K562 (cell line): ENCODE measurements around the gene SHF. TPM values are rescaled to one million over a fixed set of nuclear protein-coding genes. Genes with fewer than 3 reads are reported as not detected.

Source experiments
- CBFA2T2 ChIP-seq: fragments of 450-650 bp; conservative IDR thresholded peaks from 2 replicates; pipeline ENCODE4 v1.6.1; 2017; ENCODE audit warnings: mild to moderate bottlenecking
- FOXA3 ChIP-seq, 2 experiments: fragments of 450-650 bp in 1 of 2; sonication (generic) in 1 of 2; formaldehyde crosslinking; IDR thresholded peaks in 1 of 2; conservative IDR thresholded peaks in 1 of 2; 2 replicates each; pipeline versions ENCODE4 v1.4.0 to v1.8.0; 2020 to 2022; ENCODE audit warnings: mild to moderate bottlenecking in 2 of 2, missing genetic modification reagents in 1 of 2
- HES1 ChIP-seq: fragments of 450-650 bp; IDR thresholded peaks from 2 replicates; pipeline ENCODE4 v1.6.1; 2016; ENCODE audit warnings: low read depth, mild to moderate bottlenecking, moderate library complexity
- MYBL2 ChIP-seq, 2 experiments: fragments of 450-650 bp in 1 of 2; sonication (generic) in 1 of 2; formaldehyde crosslinking in 1 of 2; IDR thresholded peaks; 2 replicates each; pipeline versions ENCODE4 v1.6.1 to v1.8.1; 2017 to 2022; ENCODE audit warnings: borderline replicate concordance in 1 of 2, inconsistent platforms in 1 of 2, low read depth in 1 of 2, mild to moderate bottlenecking in 1 of 2, missing genetic modification reagents in 1 of 2, moderate library complexity in 1 of 2
- PHB2 ChIP-seq: fragments of 450-650 bp; IDR thresholded peaks from 2 replicates; pipeline ENCODE4 v1.6.1; 2017; ENCODE audit warnings: low read depth
- POLR2AphosphoS2 ChIP-seq: IDR thresholded peaks from 2 replicates; pipeline ENCODE4 v1.6.1; 2012; ENCODE audit warnings: low read length, improper control_type of control experiment
- SMARCA5 ChIP-seq: fragments of 450-650 bp; IDR thresholded peaks from 2 replicates; pipeline ENCODE4 v1.6.1; 2016
- TEAD4 ChIP-seq, 2 experiments: sonication (generic) in 1 of 2; formaldehyde crosslinking in 1 of 2; IDR thresholded peaks; 2 replicates each; pipeline versions ENCODE4 v1.6.1 to v1.8.0; 2012 to 2022; ENCODE audit warnings: borderline replicate concordance in 1 of 2, inconsistent platforms in 1 of 2, low read length in 1 of 2, mild to moderate bottlenecking in 1 of 2, missing genetic modification reagents in 1 of 2
- U2AF2 ChIP-seq: fragments of 200-400 bp; formaldehyde crosslinking; optimal IDR thresholded peaks from 2 replicates; pipeline ENCODE3; 2017; ENCODE audit warnings: low read depth, mild to moderate bottlenecking, low read length
- ZNF253 ChIP-seq: fragments of 250-450 bp; sonication (Bioruptor Pico); conservative IDR thresholded peaks from 2 replicates; pipeline ENCODE4 v1.6.1; 2021; ENCODE audit warnings: mild to moderate bottlenecking
- ZNF584 ChIP-seq: fragments of 200-800 bp; sonication (Bioruptor generic); IDR thresholded peaks from 2 replicates; pipeline ENCODE4 v1.6.1; 2016; ENCODE audit warnings: low read depth, mild to moderate bottlenecking, missing genetic modification characterization, missing compliant biosample characterization
- polyA plus RNA-seq, 8 experiments: library from polyadenylated mRNA; depleted of rRNA in 4 of 8; stranded (reverse) in 5 of 8; unstranded in 3 of 8; fragments of >200 nt; fragmentation: Nextera tagmentation in 2 of 8; fragmentation: Illumina TruSeq in 1 of 8; extraction: Ambion mirVana in 2 of 8; extraction: Trizol in 1 of 8; gene quantifications; 2 replicates each; pipeline versions ENCODE4 v1.2.1 to v1.2.3, GENCODE V29; 2011 to 2014; ENCODE audit warnings: inconsistent platforms in 1 of 8, missing spikeins in 1 of 8
- total RNA-seq, 7 experiments: library from RNA; depleted of rRNA in 6 of 7; stranded (reverse); fragments of >200 nt in 6 of 7; fragmentation: Illumina TruSeq in 2 of 7; extraction: Trizol in 2 of 7; gene quantifications; 2 replicates each; pipeline versions ENCODE4 v1.2.1 to v1.2.3, GENCODE V29; 2011 to 2021; ENCODE audit warnings: low replicate concordance in 1 of 7
- TF ChIP-seq, protein P1 (sequence below): fragments of 200-600 bp; sonication (generic); IDR thresholded peaks from one replicate; pipeline ENCODE4 v1.6.1; 2012; ENCODE audit warnings: mild to moderate bottlenecking, low read depth, low read length, inconsistent platforms

SHF gene
- total and polyA plus RNA-seq, 9 of the 15 experiments (the other 6 are each of a cell fraction or from before 2014, with no cell fraction given), result 0.51 to 2.2 (median 0.85) TPM; not detected in 2

DNA sequence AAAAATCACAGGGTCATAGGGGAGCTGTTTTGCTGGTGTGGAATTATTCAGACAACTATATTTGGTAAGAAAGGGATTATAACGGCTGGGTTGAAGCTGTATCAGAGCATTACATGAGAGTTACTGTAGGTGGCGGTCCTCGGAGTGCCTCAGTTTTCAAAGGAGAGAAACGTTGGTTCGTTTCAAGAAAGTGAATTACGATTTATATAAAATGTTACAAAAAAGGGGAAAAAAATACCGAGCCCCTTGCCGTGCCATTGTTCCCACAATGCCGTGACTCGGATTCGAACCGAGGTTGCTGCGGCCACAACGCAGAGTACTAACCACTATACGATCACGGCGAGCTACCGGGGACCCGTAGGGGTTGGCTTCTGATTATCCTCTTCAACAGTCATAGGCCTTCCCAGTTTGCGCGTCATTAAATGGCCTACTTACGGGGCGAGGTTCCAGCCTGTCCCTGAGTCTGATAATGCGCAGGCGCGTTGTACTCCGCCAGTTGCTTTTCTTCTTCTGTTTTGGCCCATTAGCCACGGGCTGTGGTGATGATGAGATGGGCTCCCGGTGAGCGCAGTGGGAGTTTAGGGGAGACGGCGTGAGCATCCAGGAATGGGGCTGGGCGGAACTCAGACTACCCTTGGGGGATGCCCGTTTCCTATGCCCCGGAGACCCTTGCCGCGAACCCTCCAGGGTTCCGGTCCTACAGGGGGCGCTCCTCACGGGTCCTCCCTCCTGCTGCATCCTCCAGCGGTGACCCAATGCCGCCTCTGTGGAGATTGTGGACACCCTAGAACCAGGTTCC is 10.8 kb upstream of the SHF start (continued):
- TF ChIP-seq FOXA3 (CRISPR knock-in tag; conservative IDR thresholded peaks at IDR 0.05 in 1 of 2, IDR thresholded peaks at IDR 0.05 in 1 of 2) (no peak), HES1 (no peak), MYBL2 (IDR thresholded peaks at IDR 0.05; ENCODE audit: low read depth) (peak; percentile 90), MYBL2 (CRISPR knock-in tag; IDR thresholded peaks at IDR 0.05; ENCODE audit: borderline replicate concordance) (no peak), U2AF2 (no peak), SMARCA5 (peak; percentile 82; the same call in 1 of the 2 replicates), ZNF584 (CRISPR knock-in tag) (no peak), POLR2AphosphoS2 (no peak), ZNF253 (CRISPR knock-in tag) (no peak), CBFA2T2 (no peak), PHB2 (no peak), TEAD4 (IDR thresholded peaks at IDR 0.05; ENCODE audit: low read length) (peak; percentile 80), TEAD4 (CRISPR knock-in tag; IDR thresholded peaks at IDR 0.05; ENCODE audit: borderline replicate concordance) (no peak)
- TF ChIP-seq, protein P1, sequence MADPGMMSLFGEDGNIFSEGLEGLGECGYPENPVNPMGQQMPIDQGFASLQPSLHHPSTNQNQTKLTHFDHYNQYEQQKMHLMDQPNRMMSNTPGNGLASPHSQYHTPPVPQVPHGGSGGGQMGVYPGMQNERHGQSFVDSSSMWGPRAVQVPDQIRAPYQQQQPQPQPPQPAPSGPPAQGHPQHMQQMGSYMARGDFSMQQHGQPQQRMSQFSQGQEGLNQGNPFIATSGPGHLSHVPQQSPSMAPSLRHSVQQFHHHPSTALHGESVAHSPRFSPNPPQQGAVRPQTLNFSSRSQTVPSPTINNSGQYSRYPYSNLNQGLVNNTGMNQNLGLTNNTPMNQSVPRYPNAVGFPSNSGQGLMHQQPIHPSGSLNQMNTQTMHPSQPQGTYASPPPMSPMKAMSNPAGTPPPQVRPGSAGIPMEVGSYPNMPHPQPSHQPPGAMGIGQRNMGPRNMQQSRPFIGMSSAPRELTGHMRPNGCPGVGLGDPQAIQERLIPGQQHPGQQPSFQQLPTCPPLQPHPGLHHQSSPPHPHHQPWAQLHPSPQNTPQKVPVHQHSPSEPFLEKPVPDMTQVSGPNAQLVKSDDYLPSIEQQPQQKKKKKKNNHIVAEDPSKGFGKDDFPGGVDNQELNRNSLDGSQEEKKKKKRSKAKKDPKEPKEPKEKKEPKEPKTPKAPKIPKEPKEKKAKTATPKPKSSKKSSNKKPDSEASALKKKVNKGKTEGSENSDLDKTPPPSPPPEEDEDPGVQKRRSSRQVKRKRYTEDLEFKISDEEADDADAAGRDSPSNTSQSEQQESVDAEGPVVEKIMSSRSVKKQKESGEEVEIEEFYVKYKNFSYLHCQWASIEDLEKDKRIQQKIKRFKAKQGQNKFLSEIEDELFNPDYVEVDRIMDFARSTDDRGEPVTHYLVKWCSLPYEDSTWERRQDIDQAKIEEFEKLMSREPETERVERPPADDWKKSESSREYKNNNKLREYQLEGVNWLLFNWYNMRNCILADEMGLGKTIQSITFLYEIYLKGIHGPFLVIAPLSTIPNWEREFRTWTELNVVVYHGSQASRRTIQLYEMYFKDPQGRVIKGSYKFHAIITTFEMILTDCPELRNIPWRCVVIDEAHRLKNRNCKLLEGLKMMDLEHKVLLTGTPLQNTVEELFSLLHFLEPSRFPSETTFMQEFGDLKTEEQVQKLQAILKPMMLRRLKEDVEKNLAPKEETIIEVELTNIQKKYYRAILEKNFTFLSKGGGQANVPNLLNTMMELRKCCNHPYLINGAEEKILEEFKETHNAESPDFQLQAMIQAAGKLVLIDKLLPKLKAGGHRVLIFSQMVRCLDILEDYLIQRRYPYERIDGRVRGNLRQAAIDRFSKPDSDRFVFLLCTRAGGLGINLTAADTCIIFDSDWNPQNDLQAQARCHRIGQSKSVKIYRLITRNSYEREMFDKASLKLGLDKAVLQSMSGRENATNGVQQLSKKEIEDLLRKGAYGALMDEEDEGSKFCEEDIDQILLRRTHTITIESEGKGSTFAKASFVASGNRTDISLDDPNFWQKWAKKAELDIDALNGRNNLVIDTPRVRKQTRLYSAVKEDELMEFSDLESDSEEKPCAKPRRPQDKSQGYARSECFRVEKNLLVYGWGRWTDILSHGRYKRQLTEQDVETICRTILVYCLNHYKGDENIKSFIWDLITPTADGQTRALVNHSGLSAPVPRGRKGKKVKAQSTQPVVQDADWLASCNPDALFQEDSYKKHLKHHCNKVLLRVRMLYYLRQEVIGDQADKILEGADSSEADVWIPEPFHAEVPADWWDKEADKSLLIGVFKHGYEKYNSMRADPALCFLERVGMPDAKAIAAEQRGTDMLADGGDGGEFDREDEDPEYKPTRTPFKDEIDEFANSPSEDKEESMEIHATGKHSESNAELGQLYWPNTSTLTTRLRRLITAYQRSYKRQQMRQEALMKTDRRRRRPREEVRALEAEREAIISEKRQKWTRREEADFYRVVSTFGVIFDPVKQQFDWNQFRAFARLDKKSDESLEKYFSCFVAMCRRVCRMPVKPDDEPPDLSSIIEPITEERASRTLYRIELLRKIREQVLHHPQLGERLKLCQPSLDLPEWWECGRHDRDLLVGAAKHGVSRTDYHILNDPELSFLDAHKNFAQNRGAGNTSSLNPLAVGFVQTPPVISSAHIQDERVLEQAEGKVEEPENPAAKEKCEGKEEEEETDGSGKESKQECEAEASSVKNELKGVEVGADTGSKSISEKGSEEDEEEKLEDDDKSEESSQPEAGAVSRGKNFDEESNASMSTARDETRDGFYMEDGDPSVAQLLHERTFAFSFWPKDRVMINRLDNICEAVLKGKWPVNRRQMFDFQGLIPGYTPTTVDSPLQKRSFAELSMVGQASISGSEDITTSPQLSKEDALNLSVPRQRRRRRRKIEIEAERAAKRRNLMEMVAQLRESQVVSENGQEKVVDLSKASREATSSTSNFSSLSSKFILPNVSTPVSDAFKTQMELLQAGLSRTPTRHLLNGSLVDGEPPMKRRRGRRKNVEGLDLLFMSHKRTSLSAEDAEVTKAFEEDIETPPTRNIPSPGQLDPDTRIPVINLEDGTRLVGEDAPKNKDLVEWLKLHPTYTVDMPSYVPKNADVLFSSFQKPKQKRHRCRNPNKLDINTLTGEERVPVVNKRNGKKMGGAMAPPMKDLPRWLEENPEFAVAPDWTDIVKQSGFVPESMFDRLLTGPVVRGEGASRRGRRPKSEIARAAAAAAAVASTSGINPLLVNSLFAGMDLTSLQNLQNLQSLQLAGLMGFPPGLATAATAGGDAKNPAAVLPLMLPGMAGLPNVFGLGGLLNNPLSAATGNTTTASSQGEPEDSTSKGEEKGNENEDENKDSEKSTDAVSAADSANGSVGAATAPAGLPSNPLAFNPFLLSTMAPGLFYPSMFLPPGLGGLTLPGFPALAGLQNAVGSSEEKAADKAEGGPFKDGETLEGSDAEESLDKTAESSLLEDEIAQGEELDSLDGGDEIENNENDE, result no peak
